ENCODE measurements around the gene PNPO.

GRCh38 chr17:47928415-47928814 lies 13.0 kb upstream of the PNPO start:
- TF ChIP-seq EP300 (IDR thresholded peaks at IDR 0.05) (no peak), CTCF (IDR thresholded peaks at IDR 0.05) (no peak), POLR2A (IDR thresholded peaks at IDR 0.05) (no peak)

Measured in sigmoid colon (tissue), 4 donors.